Prostate gland (tissue), 2 donors: ENCODE data around the gene HYLS1.

Experiments used
- POLR2AphosphoS5 ChIP-seq: sonication (generic); formaldehyde crosslinking; IDR thresholded peaks from one replicate; pipeline ENCODE4 v1.6.1; 2017; ENCODE audit warnings: antibody characterized with exemption
- TF ChIP-seq, protein P1 (sequence below), 4 experiments: fragments of 200-600 bp in 2 of 4; fragments of 450-650 bp in 2 of 4; sonication (generic) in 2 of 4; IDR thresholded peaks; 1 replicate in 3 of 4; 2 replicates in 1 of 4; pipeline ENCODE4 v1.5.1; 2016 to 2019; ENCODE audit warnings: antibody characterized with exemption in 4 of 4, mild to moderate bottlenecking in 2 of 4, moderate library complexity in 2 of 4

GRCh38 chr11:125921042-125921441 lies 33.6 kb downstream of the HYLS1 start:
- TF ChIP-seq, protein P1, sequence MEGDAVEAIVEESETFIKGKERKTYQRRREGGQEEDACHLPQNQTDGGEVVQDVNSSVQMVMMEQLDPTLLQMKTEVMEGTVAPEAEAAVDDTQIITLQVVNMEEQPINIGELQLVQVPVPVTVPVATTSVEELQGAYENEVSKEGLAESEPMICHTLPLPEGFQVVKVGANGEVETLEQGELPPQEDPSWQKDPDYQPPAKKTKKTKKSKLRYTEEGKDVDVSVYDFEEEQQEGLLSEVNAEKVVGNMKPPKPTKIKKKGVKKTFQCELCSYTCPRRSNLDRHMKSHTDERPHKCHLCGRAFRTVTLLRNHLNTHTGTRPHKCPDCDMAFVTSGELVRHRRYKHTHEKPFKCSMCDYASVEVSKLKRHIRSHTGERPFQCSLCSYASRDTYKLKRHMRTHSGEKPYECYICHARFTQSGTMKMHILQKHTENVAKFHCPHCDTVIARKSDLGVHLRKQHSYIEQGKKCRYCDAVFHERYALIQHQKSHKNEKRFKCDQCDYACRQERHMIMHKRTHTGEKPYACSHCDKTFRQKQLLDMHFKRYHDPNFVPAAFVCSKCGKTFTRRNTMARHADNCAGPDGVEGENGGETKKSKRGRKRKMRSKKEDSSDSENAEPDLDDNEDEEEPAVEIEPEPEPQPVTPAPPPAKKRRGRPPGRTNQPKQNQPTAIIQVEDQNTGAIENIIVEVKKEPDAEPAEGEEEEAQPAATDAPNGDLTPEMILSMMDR (IDR thresholded peaks at IDR 0.05): no peak
- TF ChIP-seq POLR2AphosphoS5: no peak
